ENCODE results near the gene ASRGL1. TPM values are rescaled to one million over a fixed set of nuclear protein-coding genes. Genes with fewer than 3 reads are reported as not detected.
A peak's percentile ranks its signal among the peaks of the same experiment; 100 is the strongest.

Gene ASRGL1
- total RNA-seq, 2 donors from 2014 or later = 20.2 to 39.7 TPM

DNA sequence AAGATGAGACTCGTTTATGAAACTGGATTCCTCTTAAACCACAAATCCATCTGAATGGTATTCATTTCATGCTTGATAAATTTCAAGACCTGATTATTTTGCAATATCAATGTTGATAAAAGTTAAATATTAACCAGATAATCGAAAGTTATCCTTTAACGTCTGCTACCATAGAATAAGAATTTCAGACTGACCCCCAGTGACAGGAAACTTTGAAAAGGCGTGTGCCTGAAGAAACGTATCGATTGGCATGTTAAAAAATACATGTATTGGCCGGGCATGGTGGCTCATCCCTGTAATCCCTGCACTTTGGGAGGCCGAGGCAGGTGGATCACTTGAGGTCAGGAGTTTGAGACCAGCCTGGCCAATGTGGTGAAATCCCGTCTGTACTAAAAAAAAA is 95.4 kb downstream of the ASRGL1 start:
- TF ChIP-seq, protein P1, sequence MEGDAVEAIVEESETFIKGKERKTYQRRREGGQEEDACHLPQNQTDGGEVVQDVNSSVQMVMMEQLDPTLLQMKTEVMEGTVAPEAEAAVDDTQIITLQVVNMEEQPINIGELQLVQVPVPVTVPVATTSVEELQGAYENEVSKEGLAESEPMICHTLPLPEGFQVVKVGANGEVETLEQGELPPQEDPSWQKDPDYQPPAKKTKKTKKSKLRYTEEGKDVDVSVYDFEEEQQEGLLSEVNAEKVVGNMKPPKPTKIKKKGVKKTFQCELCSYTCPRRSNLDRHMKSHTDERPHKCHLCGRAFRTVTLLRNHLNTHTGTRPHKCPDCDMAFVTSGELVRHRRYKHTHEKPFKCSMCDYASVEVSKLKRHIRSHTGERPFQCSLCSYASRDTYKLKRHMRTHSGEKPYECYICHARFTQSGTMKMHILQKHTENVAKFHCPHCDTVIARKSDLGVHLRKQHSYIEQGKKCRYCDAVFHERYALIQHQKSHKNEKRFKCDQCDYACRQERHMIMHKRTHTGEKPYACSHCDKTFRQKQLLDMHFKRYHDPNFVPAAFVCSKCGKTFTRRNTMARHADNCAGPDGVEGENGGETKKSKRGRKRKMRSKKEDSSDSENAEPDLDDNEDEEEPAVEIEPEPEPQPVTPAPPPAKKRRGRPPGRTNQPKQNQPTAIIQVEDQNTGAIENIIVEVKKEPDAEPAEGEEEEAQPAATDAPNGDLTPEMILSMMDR (IDR thresholded peaks at IDR 0.05) = no peak
- Histone ChIP-seq H3K9me3 (no peaks in the 10 kb centered on the region), H3K4me1 (ENCODE audit: control insufficient read depth in 1 of 2, low read depth in 2 of 2) (peaks cover 12 to 37% of the 10 kb centered on the region in 2 donors), H3K36me3 (no peaks in the 10 kb centered on the region), H3K27ac (peak overlapping the region in 1 of 2 donors; percentile 72), H3K27me3 (replicated peaks; ENCODE audit: insufficient read depth) (no peaks in the 10 kb centered on the region), H3K4me3 (peak overlapping the region; percentile 46)
- no peak for ATAC-seq (ENCODE audit: insufficient number of reproducible peaks, low FRiP score, low read depth)
- DNase-seq (ENCODE audit: low spot score) = no peak

DNA sequence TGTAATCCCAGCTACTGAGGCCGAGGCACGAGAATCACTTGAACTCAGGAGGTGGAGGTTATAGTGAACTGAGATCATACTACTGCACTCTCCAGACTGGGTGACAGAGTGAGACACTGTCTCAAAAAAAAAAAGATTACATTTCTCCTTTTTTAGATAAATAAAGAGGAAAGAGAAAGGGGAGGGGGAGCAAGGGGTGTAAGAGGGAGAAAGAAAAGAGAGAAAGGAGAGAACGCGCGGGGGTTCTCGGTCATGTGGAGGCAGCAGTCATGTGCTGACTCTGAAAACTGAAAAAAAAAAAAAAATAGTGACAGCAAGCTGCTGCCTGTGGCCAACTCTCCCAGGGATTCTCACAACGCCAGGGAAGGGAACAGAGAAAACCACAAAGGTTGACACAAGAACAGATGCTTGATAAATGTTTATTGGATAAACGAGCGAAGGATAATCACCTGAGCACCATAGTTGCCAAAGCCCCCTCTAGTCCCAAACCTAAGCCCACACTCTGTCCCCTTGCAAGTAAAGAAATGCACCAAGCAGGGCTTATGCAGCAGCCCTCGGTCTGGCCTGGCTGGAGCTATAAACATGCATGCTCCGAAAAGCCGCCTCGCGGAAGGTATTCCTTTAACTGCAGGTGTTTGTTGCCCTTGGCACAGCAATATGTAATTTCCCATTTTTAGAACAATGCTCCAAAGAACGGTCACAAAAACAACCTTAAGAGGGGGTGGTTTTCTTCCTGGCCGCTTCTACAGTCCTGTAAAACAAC is 96.1 kb downstream of the ASRGL1 start:
- Histone ChIP-seq H3K27ac (peak overlapping the region; percentile 54 to 72), H3K4me1 (ENCODE audit: control insufficient read depth in 1 of 2, low read depth in 2 of 2) (peaks cover 12 to 37% of the 10 kb centered on the region in 2 donors), H3K27me3 (replicated peaks; ENCODE audit: insufficient read depth) (no peaks in the 10 kb centered on the region), H3K36me3 (no peaks in the 10 kb centered on the region), H3K4me3 (peak overlapping the region; percentile 46), H3K9me3 (no peaks in the 10 kb centered on the region)
- ATAC-seq (ENCODE audit: insufficient number of reproducible peaks, low FRiP score, low read depth) = no peak
- no peak for DNase-seq (ENCODE audit: low spot score)
- TF ChIP-seq, protein P1 (IDR thresholded peaks at IDR 0.05) = no peak

DNA sequence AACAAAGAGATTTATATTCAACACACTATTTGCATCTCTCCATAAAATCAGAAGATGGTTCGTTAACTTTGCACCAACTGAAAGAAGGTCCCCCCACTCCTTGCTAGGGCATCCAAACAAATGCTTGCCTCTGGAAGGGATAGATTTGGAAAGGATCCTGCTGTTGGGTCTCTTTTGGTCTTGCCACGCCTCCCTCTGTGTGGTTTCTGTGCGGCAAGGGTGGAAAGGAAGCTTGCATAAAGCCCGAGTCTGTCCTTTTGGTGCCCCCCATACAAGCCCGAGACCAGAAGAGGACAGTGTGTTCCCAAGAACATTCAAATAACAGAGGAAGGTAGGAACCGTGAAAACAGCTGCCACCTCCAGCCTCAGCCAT is 96.6 kb downstream of the ASRGL1 start:
- DNase-seq (ENCODE audit: low spot score) (no peak), ATAC-seq (ENCODE audit: insufficient number of reproducible peaks, low FRiP score, low read depth) (no peak)
- H3K27me3 ChIP-seq (replicated peaks; ENCODE audit: insufficient read depth) = no peaks in the 10 kb centered on the region
- H3K9me3 ChIP-seq = no peaks in the 10 kb centered on the region
- peak overlapping the region; percentile 54 to 72 for H3K27ac ChIP-seq
- TF ChIP-seq, protein P1 (IDR thresholded peaks at IDR 0.05) = no peak
- H3K4me3 ChIP-seq = peak overlapping the region; percentile 46
- H3K4me1 ChIP-seq (ENCODE audit: control insufficient read depth in 1 of 2, low read depth in 2 of 2) = peaks cover 12 to 37% of the 10 kb centered on the region in 2 donors
- no peaks in the 10 kb centered on the region for H3K36me3 ChIP-seq

DNA sequence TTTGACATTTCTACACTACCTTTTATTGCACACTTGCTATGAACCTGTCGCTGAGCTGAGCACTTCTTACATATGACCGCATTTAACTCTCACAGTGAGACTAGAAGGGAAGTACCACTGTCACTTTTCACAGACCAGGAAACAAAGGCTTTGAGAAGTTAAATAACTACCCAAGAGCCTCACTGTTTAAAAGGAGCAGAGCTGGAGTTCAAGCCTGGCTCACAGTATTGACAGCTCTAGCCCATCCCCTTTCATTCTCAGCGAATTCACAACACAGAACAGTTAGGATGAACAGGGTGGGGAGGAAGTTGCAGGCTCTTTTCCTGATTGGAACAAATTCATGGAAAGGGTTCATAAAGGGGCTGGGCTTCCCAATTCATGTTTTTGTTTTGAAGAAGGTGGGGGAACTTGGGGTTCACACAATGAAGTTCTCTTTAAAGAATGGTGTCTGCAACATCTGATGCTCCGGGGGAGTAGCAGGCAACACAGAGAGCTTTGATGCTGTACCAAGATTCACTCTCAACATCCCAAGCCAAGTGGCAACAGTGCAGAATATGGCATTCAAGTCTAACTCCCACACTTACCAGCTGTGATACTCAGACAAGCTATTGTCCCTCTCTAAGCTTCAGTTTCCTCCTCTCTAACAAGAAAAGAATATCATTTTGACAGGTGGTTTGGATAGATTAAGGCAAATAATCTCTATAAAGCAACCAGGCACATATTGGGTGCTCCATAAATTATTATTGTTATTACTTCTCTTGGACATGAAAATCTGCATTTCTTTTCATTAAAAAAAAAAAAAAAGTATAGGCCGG is 98.8 kb downstream of the ASRGL1 start:
- Histone ChIP-seq H3K27ac (peak overlapping the region in 1 of 2 donors; percentile 39), H3K9me3 (no peaks in the 10 kb centered on the region), H3K4me1 (ENCODE audit: control insufficient read depth in 1 of 2, low read depth in 2 of 2) (peaks cover 23 to 49% of the 10 kb centered on the region in 2 donors), H3K27me3 (replicated peaks; ENCODE audit: insufficient read depth) (no peaks in the 10 kb centered on the region), H3K36me3 (no peaks in the 10 kb centered on the region), H3K4me3 (no peak overlapping the region)
- DNase-seq (ENCODE audit: low spot score) = no peak
- no peak for ATAC-seq (ENCODE audit: insufficient number of reproducible peaks, low FRiP score, low read depth)
- TF ChIP-seq, protein P1 (IDR thresholded peaks at IDR 0.05) = no peak

DNA sequence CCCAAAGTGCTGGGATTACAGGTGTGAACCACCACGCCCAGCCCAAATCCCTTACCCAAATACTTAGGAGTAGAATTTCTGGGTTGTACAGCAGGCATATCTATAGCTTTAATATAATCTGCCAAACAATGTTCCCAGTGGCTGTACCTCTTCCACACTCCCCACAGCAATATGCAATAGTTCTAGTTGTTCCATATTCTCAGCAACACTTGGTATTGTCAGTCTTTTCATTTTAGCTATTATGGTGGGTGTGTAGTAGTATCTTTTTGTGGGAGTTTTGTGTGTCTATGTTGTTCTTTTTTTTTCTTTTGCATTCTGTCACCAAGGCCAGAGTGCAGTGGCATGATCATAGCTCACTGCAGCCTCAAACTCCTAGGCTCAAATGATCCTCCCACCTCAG is 100.4 kb downstream of the ASRGL1 start:
- TF ChIP-seq, protein P1 (IDR thresholded peaks at IDR 0.05) = no peak
- no peak overlapping the region for H3K27ac ChIP-seq
- ATAC-seq (ENCODE audit: insufficient number of reproducible peaks, low FRiP score, low read depth) (no peak), DNase-seq (ENCODE audit: low spot score) (no peak)
- peaks cover 23 to 44% of the 10 kb centered on the region in 2 donors for H3K4me1 ChIP-seq (ENCODE audit: control insufficient read depth in 1 of 2, low read depth in 2 of 2)
- no peaks in the 10 kb centered on the region for H3K27me3 ChIP-seq (replicated peaks; ENCODE audit: insufficient read depth)
- no peaks in the 10 kb centered on the region for H3K36me3 ChIP-seq
- H3K9me3 ChIP-seq = no peaks in the 10 kb centered on the region
- H3K4me3 ChIP-seq = no peak overlapping the region
